Stimulated activated CD4-positive, alpha-beta T cell treated with anti-CD3 and anti-CD28 coated beads, Interleukin-4, amount 100 ng/mL, for 4 hours (primary cell): ENCODE data around the gene HDC.

Experiments used
- DNase-seq, 2 experiments: peaks; one replicate each; pipeline ENCODE4 v3.0.0-alpha.2; 2020

HDC gene, protein sequence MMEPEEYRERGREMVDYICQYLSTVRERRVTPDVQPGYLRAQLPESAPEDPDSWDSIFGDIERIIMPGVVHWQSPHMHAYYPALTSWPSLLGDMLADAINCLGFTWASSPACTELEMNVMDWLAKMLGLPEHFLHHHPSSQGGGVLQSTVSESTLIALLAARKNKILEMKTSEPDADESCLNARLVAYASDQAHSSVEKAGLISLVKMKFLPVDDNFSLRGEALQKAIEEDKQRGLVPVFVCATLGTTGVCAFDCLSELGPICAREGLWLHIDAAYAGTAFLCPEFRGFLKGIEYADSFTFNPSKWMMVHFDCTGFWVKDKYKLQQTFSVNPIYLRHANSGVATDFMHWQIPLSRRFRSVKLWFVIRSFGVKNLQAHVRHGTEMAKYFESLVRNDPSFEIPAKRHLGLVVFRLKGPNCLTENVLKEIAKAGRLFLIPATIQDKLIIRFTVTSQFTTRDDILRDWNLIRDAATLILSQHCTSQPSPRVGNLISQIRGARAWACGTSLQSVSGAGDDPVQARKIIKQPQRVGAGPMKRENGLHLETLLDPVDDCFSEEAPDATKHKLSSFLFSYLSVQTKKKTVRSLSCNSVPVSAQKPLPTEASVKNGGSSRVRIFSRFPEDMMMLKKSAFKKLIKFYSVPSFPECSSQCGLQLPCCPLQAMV

DNA sequence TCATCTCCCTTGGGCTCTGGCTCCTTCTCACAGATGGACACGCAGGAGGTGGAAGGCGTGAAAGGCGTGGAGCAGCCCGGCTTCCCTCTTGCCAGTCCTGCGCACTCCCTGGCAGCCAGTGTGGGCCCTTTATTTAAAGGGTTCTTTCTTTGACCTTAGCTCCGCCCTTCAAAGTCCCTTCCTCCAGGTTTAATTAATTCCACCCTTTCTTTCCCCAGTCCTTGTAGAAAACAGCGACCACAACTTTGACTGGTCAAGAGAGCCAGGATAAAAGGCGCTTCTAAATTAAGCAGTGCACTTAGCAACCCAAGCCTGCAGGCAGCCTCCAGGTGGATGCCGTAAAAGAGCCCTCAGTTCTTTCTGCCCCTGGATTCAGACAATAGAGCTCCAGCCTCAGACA lies at the start of gene HDC:
Gene HDC (minus strand): TSS at position 107 of the 400 bp plus-strand sequence. CDS start 103 bp downstream, at position 4.
- DNase-seq: no peak

DNA sequence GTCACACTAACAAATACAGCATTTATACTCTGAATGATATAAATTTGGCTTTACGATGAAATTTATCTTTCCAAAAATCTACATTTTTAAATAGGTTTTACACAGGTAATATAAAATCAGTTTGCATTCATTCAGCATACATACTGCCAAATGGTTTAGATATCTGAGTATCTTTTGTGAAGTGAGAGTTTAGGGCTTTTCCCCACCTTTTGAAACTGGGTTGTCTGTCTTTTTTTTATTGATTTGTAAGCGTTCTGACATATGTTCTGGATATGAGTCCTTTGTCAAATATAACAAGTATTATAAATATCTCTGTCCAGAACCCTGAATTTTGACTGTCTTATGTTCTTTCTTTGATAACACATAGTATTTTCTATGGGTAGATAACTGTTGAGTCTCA lies 47.1 kb upstream of the HDC start:
- DNase-seq: no peak

DNA sequence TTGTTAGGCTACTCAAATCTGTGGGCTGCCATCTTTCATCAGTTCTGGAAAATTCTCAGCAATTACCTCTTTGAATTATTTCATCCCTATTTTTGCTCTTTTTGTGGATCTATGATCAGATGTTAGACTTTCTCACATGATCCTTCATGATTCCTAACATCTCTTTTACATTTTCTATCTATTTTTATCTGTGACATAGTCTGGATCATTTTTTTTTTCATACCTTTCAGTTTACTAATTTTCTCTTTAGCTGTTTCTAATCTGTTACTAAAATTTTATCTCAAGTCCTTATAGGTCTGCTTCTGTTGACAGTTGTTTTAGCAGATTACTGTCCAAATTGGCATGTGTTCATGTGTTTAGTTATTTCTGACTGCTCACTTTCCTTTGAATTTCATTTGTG lies 42.3 kb upstream of the HDC start:
- no peak for DNase-seq

DNA sequence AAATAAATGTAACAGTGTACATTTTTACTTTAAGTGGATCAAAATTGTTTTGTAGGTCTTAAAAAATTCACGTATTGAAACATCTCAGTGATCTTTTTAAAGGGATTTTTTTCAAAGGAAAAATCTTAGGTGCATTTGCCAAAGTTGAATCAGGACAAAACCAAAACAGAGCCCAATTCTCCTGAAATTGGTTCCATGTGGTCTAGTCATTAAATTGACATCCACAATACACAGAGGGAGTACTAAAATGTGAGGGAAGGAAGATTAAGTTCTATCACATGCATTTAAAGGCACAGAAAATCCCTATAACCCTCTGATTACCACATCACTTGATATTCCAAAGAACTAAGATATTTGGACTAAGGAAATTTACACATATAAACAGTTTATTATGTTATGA lies 39.3 kb upstream of the HDC start:
- no peak for DNase-seq

DNA sequence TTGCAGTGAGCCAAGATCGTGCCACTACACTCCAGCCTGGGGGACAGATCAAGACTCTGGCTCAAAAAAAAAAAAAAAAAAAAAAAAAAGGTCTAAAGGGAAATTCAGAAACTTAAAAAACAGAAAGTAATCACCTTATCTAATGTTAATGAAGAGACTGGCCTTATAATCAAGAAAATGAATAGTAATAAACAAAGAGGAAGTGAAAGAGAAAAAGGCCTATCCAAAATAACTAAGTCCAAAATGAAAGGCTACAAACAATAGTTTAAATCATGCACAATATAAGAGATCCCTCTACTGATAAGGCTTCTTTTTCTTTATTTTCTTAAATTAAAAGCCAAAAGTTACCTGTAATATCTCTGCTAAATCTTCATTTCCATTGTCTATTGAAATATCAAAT lies 37.1 kb upstream of the HDC start:
- no peak for DNase-seq

DNA sequence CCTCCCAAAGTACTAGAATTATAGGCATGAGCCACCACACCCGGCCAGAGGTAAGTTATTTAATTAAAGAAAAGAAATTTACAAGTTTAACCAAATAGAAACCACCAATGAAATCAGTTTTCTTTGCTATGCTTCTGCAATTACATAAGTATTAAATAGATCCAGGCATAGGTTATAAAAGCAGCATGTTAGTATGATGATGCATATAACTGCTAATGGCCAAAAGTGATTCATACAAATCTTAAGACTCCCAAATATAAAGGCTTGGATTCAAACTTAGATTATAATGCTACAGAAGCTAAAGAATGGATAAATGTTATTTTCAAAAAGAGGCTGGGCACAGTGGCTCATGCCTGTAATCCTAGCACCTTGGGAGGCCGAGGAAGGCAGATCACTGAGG lies 32.8 kb upstream of the HDC start:
- no peak for DNase-seq

DNA sequence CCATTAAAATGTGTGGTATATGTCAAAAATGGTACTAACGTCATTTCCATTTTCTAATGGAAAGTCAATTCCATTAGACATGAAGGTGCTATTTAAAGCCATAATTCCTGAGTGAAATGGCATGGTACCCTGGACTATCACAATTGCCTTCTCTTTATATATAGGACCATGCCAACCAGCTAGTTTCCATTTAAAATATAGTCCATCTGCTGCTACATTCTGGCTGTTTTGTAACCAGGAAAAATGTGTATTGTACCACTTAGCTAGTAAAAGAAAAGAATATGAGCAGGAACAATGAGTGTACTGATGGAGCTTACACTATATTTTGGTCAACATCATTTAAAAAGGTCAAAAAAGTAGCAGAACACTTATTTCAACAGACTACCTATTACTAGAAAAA lies 30.4 kb upstream of the HDC start:
- DNase-seq: no peak

DNA sequence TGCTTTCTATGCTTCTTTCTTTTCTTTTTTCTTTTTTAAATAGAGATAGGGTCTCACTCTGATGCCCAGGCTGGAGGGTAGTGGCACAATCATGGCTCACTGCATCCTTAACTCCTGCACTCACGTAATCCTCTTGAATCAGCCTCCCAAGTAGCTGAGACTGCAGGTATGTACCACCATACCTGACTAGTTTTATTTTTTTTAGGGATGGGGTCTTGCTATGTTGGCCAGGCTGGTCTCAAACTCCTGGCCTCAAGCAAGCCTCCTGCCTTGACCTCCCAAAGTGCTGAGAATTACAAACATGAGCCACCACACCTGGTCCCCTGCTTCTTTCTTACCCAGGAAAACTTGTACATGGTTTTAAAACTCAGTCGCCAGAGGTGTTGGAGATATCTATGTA lies 24.2 kb upstream of the HDC start:
- DNase-seq: no peak

DNA sequence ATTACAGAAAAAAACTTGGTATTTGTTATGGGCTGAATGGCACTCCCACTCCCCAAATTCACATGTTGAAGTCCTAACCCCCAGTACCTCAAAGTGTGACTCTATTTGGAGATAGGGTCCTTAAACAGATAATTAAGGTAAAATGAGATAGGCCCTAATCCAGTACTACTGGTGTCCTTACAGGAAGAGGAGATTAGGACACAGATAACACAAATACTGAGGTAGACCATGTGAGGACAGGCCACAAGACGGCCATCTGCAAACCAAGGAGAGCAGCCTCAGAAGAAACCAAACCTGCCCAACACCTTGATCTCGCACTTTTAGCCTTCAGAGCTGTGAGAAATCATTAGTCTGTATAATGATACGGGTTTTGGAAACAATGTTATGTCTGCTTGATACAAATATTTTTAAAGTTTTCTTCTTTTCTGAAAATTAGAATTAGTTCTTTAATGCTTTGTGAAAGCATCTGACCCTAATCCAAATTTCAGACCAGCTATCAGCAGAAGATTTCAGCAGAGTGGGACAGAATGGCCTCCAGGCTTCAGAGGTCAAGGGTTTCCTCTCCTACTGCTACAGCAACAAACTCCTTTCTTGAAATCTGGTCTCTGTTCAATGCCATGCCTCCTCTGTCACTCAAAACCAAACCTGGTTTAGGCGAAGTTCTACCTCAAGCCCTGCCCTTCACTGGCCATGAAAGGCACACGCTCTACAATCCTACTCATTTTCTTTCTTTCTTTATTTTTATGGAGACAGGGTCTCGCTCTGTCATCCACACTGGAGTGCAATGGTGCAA lies 22.0 kb upstream of the HDC start:
- DNase-seq: no peak

DNA sequence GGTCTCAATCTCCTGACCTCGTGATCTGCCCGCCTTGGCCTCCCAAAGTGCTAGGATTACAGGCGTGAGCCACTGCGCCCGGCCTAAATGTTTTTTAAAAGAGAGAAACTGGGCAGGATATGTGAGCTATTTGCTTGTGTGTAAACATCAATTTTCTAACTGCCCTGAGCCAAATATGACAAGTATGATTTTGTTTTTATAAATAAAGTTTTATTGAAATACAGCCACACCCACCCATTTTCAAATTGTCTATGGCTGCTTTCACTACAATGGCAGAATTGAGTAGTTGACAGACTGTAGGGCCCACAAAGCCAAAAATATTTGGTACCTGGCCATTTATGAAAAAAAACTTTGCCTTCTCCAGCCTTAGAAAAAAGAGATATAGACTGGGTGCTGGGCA lies 15.9 kb upstream of the HDC start:
- no peak for DNase-seq

DNA sequence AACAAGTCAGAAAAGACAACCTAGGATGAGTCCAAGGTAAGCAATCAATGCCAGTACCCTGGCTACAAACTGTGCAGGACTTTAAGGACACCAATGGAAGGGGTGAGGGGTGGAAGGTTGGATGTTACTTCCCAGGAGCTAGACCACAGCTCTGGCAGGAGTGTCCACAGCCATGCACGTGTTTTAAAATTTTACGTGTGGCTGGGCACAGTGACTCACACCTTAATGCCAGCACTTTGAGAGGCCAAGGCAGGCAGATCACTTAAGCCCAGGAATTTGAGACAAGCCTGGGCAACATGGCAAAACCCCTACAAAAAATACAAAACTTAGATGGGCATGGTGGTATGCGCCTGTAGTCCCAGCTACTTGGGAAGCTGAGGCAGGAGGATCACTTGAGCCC lies 14.7 kb upstream of the HDC start:
- DNase-seq: no peak

DNA sequence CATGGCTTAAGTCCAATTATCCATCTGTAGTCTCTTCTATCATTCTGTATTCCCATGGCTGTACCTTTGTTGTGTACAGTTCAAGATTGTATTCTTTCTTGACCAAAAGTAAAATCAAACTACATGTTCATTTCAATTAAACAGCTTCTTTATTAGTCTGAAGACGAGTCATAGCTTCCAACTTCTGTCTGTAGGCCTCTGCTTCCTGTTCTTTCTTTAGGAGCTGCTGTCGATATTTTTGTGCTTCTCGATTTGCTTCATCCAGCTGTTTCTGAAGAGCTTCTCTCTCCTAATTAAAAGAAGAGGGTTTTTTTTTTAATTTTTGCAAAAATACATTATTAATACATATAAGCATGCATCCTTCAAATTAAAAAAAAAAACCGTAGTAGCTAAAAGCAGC lies 13.0 kb upstream of the HDC start:
- no peak for DNase-seq

DNA sequence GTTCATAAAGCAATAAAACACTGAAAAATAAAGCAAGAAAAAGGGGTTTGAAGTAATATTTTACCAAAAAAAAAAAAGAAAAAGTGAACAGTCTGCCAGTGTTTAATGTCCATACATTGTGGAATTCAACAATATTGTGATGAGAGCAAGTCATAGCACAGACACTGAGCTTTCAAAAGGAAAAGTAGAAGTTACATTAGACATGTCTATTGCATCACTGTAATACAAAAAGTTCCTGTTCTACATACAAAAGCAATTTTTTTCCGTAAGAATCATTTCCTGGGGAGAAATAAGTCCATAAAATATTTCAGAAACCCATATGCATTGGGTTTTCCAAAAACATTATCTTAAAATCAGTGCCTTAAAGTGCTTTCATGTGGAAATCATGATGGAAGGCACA lies 11.8 kb upstream of the HDC start:
- DNase-seq: no peak

DNA sequence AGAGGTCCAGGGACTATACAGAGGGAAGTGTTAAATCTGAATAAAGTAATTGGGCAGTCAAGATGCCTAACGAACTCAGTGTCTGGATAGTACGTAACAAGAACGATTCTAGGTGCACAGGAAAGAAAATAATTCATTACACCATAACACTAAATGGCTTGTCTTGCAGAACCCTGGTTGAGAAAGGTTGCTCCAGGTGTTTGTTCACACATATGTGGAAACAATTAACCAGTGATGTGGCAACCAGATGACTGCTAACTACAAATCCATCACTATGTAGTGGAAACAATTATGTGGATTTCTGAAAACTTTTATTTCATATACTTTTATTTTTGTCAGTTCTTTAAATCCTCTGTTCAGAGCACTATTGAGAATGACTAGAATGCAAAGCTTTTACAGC lies 10.4 kb upstream of the HDC start:
- DNase-seq: no peak

DNA sequence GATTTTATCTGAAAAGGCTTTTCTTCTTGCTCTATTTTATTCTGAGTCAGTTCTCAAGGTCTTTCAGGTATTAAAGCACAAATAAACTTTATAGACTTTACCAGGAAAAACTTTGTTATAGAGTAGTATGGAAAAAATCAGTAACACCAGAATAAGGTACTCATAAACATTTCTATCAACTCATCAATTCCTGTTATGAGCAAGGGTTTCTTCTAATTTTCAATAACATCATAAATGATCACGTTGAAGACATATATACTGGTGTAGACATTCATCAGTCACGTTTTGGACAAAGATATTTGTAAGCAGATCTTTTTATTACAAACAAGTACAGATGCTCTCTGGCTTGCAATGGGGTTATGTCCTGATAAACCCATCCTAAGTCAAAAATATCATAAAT lies 9.6 kb upstream of the HDC start:
- no peak for DNase-seq

DNA sequence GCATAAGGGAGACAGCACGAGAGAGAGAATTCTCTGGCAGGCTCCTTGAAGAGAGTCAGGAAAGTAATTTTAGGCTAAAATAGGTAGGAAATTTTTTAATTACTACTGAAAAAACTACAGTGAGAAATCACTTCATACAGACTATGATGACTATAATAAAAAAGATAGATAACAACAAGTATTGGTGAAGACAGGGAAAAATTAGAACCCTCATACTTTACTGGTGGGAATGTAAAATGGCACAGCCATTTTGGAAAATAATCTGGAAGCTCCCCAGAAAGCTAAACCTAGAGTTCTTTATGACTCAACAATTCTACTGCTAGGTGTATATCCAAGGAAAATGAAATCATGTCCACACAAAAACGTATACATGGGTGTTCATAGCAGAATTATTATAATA lies 2.1 kb upstream of the HDC start:
- DNase-seq: no peak

DNA sequence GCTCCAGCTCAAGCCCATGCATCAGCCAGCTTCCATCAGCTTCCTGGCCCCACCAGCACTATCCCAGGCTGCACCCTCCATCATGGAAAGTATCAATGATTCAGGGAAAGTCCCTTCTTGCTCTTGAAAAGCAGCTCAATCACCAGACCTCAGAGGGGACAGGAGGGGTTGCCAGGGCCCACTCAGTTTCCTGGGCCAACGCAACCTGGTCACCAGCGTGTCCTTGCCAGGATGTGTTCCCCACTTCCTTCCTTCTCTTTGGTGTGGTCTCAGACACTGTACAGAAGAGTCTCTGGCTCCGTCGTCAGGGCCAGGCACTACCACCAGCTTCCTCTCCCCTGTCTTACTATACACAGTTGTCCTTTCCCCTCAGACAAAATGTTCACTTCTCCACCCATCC lies 3.0 kb downstream of the HDC start:
- peak; percentile 18 to 66 for DNase-seq

DNA sequence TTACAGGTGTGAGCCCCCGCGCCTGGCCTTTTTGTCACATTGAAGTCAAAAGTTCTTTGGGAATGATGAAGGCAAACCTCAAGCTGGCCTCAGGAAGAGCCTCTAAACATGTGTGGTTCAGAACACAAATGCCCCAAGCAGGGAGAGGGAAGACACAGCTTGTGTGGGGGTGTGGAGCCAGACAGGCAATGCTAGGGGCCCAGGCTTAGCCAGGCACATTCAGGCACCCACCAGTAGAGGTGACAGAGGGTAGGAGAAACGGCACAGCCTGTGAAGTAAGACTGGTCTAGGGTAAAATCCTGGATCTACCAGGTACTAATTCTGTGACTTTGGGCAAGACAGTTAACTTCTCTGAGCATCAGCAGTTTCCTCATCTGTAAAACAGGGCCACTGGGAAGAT lies 3.5 kb downstream of the HDC start:
- DNase-seq: peak in 1 of 2 experiments; percentile 26

DNA sequence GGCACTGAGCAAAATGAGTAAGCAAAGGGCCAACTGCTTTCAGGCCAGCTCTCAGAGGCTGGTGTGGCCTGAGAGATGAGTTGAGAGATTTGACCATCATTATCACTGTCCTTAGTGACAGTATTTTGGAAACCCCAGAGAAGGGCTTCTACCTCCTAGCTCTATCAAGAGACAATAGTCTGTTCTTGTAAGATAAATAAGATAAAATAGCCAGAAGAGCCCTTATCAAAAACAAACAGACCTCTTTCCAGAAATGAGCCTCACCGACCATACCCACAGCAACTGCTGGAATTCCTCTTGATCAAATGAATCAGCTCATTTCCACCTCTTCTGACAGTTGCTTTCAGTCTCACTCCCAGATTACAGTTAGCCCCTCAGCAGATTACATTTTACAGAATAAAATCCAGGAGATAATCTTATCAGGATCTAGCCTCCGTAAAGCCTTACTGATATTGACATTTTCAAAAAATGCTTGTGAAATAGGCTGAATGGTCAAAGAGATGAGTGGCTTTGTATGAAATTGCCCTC lies 4.5 kb downstream of the HDC start:
- DNase-seq: no peak

DNA sequence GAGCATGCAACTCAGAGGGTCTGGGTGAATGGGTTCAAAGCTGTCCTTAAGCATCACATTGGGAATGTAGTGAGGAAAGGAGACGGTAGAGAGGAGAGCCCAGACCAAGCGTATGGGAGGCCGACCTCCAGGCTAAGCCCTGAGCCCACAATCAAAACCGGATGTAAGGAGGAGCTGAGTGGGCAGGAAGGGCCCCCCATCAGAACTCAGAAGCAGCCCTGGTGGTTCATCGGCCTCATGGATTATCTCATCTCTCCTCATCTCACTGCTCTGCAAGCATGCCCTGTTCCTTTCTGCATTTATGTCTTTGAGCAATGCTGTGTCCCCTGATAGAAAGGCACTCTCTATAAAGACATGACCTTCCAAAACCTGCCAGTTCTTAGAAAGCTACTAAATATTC lies 6.2 kb downstream of the HDC start:
- DNase-seq: no peak

DNA sequence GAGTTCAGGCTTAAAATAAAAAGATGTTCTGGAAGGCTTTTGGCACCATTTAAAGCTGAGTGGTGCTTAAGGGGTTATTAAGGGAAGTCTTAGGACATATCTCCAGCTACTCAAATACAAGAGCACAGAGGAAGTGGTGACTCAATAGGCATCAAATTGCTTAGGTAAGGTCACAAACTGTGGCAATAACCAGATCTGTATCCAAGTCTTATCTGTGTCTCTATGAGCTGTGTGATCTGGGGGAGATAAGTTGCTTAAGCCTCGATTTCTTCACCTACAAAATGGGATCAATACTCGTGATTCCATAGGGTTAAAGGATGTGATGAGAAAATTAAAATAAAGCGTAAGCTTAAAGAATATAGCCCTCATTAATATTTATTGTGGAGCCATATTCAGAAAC lies 7.6 kb downstream of the HDC start:
- no peak for DNase-seq

DNA sequence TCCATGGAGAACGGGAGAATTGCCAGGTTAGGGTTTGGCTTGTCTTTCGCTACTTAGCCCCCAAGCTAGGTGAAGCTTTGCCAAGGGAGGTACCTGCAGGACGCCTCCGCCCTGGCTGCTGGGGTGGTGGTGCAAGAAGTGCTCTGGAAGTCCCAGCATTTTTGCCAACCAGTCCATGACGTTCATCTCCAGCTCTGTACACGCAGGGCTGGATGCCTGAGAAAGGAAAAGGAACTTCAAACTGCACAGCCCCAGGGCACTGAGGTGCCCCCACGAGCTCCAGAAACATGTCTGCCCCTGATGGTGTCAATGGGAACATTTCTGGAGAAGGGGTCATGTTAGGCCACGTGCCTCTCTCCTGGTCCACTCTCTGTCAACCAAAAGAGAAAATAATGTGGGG lies 8.2 kb downstream of the HDC start:
- DNase-seq: no peak

DNA sequence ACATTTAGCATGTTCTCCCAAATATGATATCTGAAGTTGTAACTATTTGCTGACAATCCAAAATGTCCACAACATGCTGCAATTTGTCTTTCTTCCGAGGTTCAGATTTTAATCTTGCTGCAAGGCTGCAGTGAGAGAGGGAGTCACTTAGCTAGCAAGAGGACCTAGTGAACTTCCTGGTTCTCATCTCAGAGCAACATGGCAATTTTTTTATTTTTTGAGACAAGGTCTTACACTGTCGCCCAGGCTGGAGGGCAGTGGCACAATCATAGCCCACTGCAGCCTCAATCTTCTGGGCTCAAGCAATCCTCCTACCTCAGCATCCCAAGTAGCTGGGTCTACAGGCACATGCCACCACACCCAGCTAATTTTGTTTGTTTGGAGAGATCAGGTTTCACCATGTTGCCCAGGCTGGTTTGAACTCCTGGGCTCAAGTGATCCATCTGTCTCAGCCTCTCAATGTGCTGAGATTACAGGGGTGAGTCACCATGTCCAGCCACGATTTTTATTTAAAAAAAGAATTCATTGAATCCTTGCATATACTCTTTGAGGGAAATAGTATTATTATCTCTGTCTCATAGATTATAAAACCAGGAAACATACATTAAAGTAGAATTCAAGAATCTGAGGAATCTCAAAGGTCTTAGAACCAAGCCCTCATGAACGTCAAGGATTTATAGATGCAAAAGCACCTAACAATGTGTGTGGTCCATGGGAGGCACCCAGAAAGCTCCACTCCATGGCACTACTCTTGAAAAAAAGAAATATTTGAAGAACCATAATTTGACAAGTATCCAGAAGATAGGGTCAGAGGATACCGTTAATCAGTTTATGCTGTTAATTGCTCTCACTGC lies 9.1 kb downstream of the HDC start:
- DNase-seq: no peak
